MM.1S (cell line): ENCODE measurements around the gene CASP2.

Experiments
- DNase-seq: peaks from one replicate; pipeline ENCODE4 v3.0.0-alpha.2; 2015
- H2AFZ ChIP-seq: fragments of 300-600 bp; sonication (generic); 2 replicates; pipeline ENCODE4 v1.6.0; 2016; ENCODE audit warnings: antibody characterized with exemption, low read length
- H3F3A ChIP-seq: fragments of 300-600 bp; sonication (generic); 2 replicates; pipeline ENCODE4 v1.6.1; 2016; ENCODE audit warnings: mild to moderate bottlenecking, antibody characterized with exemption, low read length, moderate library complexity, mixed read lengths; ENCODE audit not compliant: insufficient read depth
- H3K27ac ChIP-seq: fragments of 300-600 bp; sonication (generic); 2 replicates; pipeline ENCODE4 v1.5.1; 2016; ENCODE audit warnings: mild to moderate bottlenecking, low read length
- H3K27me3 ChIP-seq: fragments of 300-600 bp; sonication (generic); replicated peaks from 2 replicates; pipeline ENCODE4 v1.6.0; 2016; ENCODE audit warnings: low read length; ENCODE audit not compliant: insufficient read depth
- H3K36me3 ChIP-seq: fragments of 300-600 bp; sonication (generic); replicated peaks from 2 replicates; pipeline ENCODE4 v1.6.1; 2016; ENCODE audit warnings: mild to moderate bottlenecking, low read length, mixed read lengths; ENCODE audit not compliant: insufficient read depth
- H3K4me1 ChIP-seq: fragments of 300-600 bp; sonication (generic); 2 replicates; pipeline ENCODE4 v1.6.1; 2016; ENCODE audit warnings: low read length, mixed read lengths
- H3K4me2 ChIP-seq: fragments of 300-600 bp; sonication (generic); 2 replicates; pipeline ENCODE4 v1.6.0; 2016; ENCODE audit warnings: low read depth, low read length
- H3K4me3 ChIP-seq: fragments of 300-600 bp; sonication (generic); 2 replicates; pipeline ENCODE4 v1.5.1; 2016; ENCODE audit warnings: low read length, mixed read lengths
- H3K79me2 ChIP-seq: fragments of 300-600 bp; sonication (generic); 2 replicates; pipeline ENCODE4 v1.6.1; 2016; ENCODE audit warnings: mixed run types, low read length, mixed read lengths
- H3K9ac ChIP-seq: fragments of 300-600 bp; sonication (generic); 2 replicates; pipeline ENCODE4 v1.6.1; 2016; ENCODE audit warnings: low read length, mixed read lengths
- H3K9me2 ChIP-seq: fragments of 300-600 bp; sonication (generic); replicated peaks from 2 replicates; pipeline ENCODE4 v1.6.1; 2016; ENCODE audit warnings: mild to moderate bottlenecking, low read length, mixed read lengths; ENCODE audit not compliant: insufficient read depth
- H3K9me3 ChIP-seq: fragments of 300-600 bp; sonication (generic); replicated peaks from 2 replicates; pipeline ENCODE4 v1.6.1; 2016; ENCODE audit warnings: mild to moderate bottlenecking, low read length, mixed read lengths; ENCODE audit not compliant: insufficient read depth
- H4K20me1 ChIP-seq: fragments of 300-600 bp; sonication (generic); 2 replicates; pipeline ENCODE4 v1.6.1; 2016; ENCODE audit warnings: mild to moderate bottlenecking, low read length, moderate library complexity, mixed read lengths; ENCODE audit not compliant: insufficient read depth
- CTCF ChIP-seq: fragments of 300-600 bp; sonication (generic); IDR thresholded peaks from 2 replicates; pipeline ENCODE4 v1.5.1; 2016; ENCODE audit warnings: antibody characterized with exemption, low read length, mixed read lengths
- EZH2 ChIP-seq: fragments of 300-600 bp; sonication (generic); optimal IDR thresholded peaks from 2 replicates; pipeline ENCODE3; 2017; ENCODE audit warnings: low read depth, mild to moderate bottlenecking, antibody characterized with exemption, low read length, mixed read lengths
- EZH2phosphoT487 ChIP-seq: fragments of 300-600 bp; sonication (generic); IDR thresholded peaks from 2 replicates; pipeline ENCODE4 v1.6.1; 2018; ENCODE audit warnings: antibody characterized with exemption, low read length

The CASP2 gene

DNA sequence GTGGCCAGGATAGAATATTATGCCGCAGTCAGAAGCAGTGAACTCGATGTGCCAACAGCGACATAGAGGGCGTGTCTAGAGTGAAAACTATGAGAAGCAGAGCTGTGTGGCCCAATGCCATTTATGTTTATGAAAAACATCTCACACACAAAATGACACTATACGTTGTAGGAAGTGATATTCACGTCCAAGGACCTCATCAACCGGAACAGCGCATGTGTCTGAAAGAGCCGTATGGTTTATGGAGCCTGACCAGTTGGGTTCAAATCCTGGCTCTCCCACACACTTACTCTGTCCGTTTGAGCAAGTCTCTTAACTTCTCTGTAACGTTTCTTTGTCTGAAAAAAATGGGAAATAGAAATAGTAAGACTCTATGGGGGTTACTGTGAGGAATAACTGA, 45.8 kb upstream of the CASP2 start:
- Histone ChIP-seq H3K27ac (no peak overlapping the region), H3K4me1 (peaks cover 5% of the 10 kb centered on the region; the same call in 1 of the 2 replicates), H2AFZ (no peak overlapping the region), H3K4me2 (no peak overlapping the region), H3F3A (no peaks in the 10 kb centered on the region), H3K27me3 (no peaks in the 10 kb centered on the region), H3K9me3 (no peaks in the 10 kb centered on the region), H3K9me2 (no peaks in the 10 kb centered on the region), H4K20me1 (no peaks in the 10 kb centered on the region), H3K36me3 (no peaks in the 10 kb centered on the region), H3K9ac (no peak overlapping the region), H3K79me2 (no peaks in the 10 kb centered on the region), H3K4me3 (no peak overlapping the region)
- no peak for TF ChIP-seq EZH2phosphoT487
- TF ChIP-seq CTCF, result no peak
- TF ChIP-seq EZH2, result no peak
- DNase-seq, result no peak

- Histone ChIP-seq H3K4me3 (no peak overlapping the region), H3K27ac (no peak overlapping the region), H3K9ac (no peak overlapping the region), H3K9me3 (no peaks in the 10 kb centered on the region), H3K27me3 (no peaks in the 10 kb centered on the region), H3F3A (no peaks in the 10 kb centered on the region), H3K9me2 (no peaks in the 10 kb centered on the region), H4K20me1 (no peaks in the 10 kb centered on the region), H3K36me3 (no peaks in the 10 kb centered on the region), H2AFZ (no peak overlapping the region), H3K4me2 (no peak overlapping the region), H3K79me2 (no peaks in the 10 kb centered on the region), H3K4me1 (peaks cover 5% of the 10 kb centered on the region; the same call in 1 of the 2 replicates)
- no peak for DNase-seq
- TF ChIP-seq EZH2phosphoT487, result no peak
- no peak for TF ChIP-seq CTCF
- TF ChIP-seq EZH2, result no peak
Observed at GRCh38 chr7:143243111-143243510, 45.0 kb upstream of the CASP2 start.

DNA sequence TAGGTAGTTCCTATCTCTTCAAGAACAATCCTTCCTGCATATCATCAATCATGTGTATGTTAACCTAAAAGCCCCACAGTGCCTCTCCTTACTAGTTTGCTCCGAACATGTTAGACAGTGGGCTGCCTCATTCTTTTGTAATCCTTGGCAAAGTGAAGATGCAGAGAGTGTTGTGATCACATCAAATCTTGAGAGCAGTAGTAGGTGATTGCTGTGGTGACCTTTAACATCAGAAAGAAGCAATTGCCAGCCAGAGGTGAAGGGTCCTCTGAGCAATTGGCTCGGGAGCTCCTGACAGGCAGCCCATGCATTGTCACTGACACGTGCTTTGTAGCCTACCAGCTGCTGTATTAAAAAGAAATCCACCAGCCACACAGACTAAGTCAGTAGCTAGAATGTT, 44.5 kb upstream of the CASP2 start:
- Histone ChIP-seq H3K36me3 (no peaks in the 10 kb centered on the region), H3K27ac (no peak overlapping the region), H3K9me3 (no peaks in the 10 kb centered on the region), H3F3A (no peaks in the 10 kb centered on the region), H3K4me2 (no peak overlapping the region), H3K4me1 (peaks cover 5% of the 10 kb centered on the region; the same call in 1 of the 2 replicates), H3K9me2 (no peaks in the 10 kb centered on the region), H3K9ac (no peak overlapping the region), H3K79me2 (no peaks in the 10 kb centered on the region), H3K4me3 (no peak overlapping the region), H4K20me1 (no peaks in the 10 kb centered on the region), H3K27me3 (no peaks in the 10 kb centered on the region), H2AFZ (no peak overlapping the region)
- TF ChIP-seq CTCF (no peak), EZH2phosphoT487 (no peak), EZH2 (no peak)
- DNase-seq, result no peak

- H3K9me2 ChIP-seq, result no peaks in the 10 kb centered on the region
- H3F3A ChIP-seq, result no peaks in the 10 kb centered on the region
- no peak overlapping the region for H3K27ac ChIP-seq
- no peak for DNase-seq
- no peak overlapping the region for H2AFZ ChIP-seq
- no peak for TF ChIP-seq CTCF
- no peak for TF ChIP-seq EZH2
- no peak for TF ChIP-seq EZH2phosphoT487
- H3K79me2 ChIP-seq, result no peaks in the 10 kb centered on the region
- no peak overlapping the region for H3K4me3 ChIP-seq
- no peaks in the 10 kb centered on the region for H3K27me3 ChIP-seq
- no peaks in the 10 kb centered on the region for H3K9me3 ChIP-seq
- H3K4me1 ChIP-seq, result peaks cover 5% of the 10 kb centered on the region; the same call in 1 of the 2 replicates
- no peak overlapping the region for H3K4me2 ChIP-seq
- H3K9ac ChIP-seq, result no peak overlapping the region
- H4K20me1 ChIP-seq, result no peaks in the 10 kb centered on the region
- H3K36me3 ChIP-seq, result no peaks in the 10 kb centered on the region
Observed at GRCh38 chr7:143244321-143244720, 43.8 kb upstream of the CASP2 start.
